ENCODE results near the gene KRT84. TPM values are rescaled to one million over a fixed set of nuclear protein-coding genes. Genes with fewer than 3 reads are reported as not detected.

Gene KRT84
- total and polyA plus RNA-seq, 9 of the 15 experiments (the other 6 are each of a cell fraction or from before 2014, with no cell fraction given): not detected

DNA sequence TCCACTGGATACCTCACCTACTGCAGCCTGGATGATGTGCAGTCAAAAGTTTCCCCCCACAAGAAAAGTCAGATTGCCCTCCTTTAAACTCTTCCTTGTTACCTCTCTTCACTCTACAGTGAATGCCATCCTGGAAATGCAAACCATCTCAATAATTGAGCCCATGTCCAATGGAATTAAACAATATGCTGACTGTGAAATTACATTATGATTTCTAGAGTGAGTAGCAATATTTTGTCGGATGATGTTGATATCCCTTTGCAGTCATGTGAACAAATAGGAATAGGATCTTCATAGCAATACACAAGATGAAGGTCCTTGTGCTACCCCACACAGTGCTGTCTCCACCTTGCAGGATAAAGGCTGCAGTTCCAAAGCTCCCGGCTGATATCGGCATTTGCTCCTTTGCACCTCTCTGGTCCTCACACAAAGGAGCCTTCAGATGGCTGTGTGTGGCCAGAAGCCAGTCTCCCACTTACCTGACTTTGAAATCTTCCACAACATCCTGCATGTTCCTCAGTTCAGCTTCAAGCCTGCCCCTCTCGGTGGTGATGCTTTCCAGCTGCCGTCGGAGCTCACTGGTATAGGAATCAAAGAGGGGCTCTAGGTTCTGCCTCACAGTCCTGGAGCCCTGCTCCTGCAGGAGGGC is 47.2 kb upstream of the KRT84 start:
- Histone ChIP-seq H3K4me1 (replicated peaks in 1 of 2; ENCODE audit: control insufficient read depth in 2 of 2, insufficient read depth in 2 of 2, low read length in 2 of 2) (no peaks in the 10 kb centered on the region), H3K9ac (ENCODE audit: insufficient read depth in 1 of 2, low read depth in 2 of 2, low read length in 2 of 2) (no peak overlapping the region), H3K36me3 (ENCODE audit: control insufficient read depth, insufficient read depth, low read length) (no peaks in the 10 kb centered on the region), H3K79me2 (ENCODE audit: control insufficient read depth, insufficient read depth, low read length) (no peaks in the 10 kb centered on the region), H3K9me1 (ENCODE audit: control insufficient read depth, insufficient read depth, low read length) (no peaks in the 10 kb centered on the region), H2AFZ (ENCODE audit: low read depth, low read length) (no peak overlapping the region), H4K20me1 (replicated peaks; ENCODE audit: control insufficient read depth, insufficient read depth, low read length) (0 out of 2 replicates have a peak, but pooled peaks cover 2% of the 10 kb centered on the region), H3K4me3 (no peak overlapping the region), H3K4me2 (ENCODE audit: insufficient read depth, low read length) (no peak overlapping the region), H3K27ac (ENCODE audit: extremely low read depth, low read depth, low read length) (no peak overlapping the region), H3K9me3 (replicated peaks; ENCODE audit: control insufficient read depth, insufficient read depth, low read depth, low read length) (no peaks in the 10 kb centered on the region), H3K27me3 (ENCODE audit: control insufficient read depth in 2 of 2, insufficient read depth in 2 of 2, low read length in 2 of 2) (peaks cover 15 to 54% of the 10 kb centered on the region in 2 experiments)
- in situ Hi-C loops (cut with MboI) (no loop called here), intact Hi-C loops (cut with micrococcal nuclease) (no loop called here)
- ChIA-PET CTCF (ENCODE audit: low intra/inter-chr PET ratio) (no interaction called here), POLR2A (no interaction called here)
- WGBS (ENCODE audit: insufficient coverage, low coverage, missing lambda C conversion rate): under 1% methylated on average over 6 of the region's 6 CpGs
- no TSS peak for BruUV-seq (replicated peaks)
- DNase-seq (ENCODE audit: extremely low read depth in 1 of 4, low spot score in 3 of 4) (no peak), ATAC-seq (no peak), FAIRE-seq (no peak)
- TF ChIP-seq, protein P1, sequence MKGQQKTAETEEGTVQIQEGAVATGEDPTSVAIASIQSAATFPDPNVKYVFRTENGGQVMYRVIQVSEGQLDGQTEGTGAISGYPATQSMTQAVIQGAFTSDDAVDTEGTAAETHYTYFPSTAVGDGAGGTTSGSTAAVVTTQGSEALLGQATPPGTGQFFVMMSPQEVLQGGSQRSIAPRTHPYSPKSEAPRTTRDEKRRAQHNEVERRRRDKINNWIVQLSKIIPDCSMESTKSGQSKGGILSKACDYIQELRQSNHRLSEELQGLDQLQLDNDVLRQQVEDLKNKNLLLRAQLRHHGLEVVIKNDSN (CRISPR knock-in tag; IDR thresholded peaks at IDR 0.05): no peak
- peak; percentile 27; the same call in 1 of the 2 replicates for TF ChIP-seq ZNF316 (IDR thresholded peaks at IDR 0.05)

DNA sequence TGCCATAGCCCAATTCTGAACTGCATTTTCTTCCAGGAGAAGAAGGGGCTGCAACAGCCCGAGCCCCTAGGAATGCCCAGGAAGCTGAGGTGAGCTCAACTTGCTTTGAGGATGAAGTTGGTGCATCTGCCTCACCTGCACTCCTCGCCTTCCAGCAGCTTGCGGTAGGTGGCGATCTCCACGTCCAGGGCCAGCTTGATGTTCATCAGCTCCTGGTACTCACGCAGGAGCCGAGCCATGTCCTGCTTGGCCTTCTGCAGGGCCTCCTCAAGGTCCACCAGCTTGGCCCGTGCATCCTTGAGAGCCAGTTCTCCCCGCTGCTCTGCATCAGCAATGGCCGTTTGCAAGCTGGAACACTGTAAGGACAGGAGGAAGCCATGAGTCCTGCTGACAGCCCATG is 42.7 kb upstream of the KRT84 start:
- no peaks in the 10 kb centered on the region for H3K9me1 ChIP-seq (ENCODE audit: control insufficient read depth, insufficient read depth, low read length)
- no peak overlapping the region for H3K9ac ChIP-seq (ENCODE audit: insufficient read depth in 1 of 2, low read depth in 2 of 2, low read length in 2 of 2)
- H3K27ac ChIP-seq (ENCODE audit: extremely low read depth, low read depth, low read length): no peak overlapping the region
- no peaks in the 10 kb centered on the region for H3K9me3 ChIP-seq (replicated peaks; ENCODE audit: control insufficient read depth, insufficient read depth, low read depth, low read length)
- in situ Hi-C loops (cut with MboI) (loop anchor here (10.0 kb wide), 1 partner anchor 757 kb away; the partner anchor contains the start of genes CSAD and ZNF740), intact Hi-C loops (cut with micrococcal nuclease) (no loop called here)
- no peak for ATAC-seq
- FAIRE-seq: no peak
- POLR2A ChIA-PET: interaction anchor here (0.5 to 0.8 kb wide), 3 partner anchors 15 to 335 kb away, joined by 3 to 4 read pairs (median 3); no protein-coding TSS in a partner anchor
- CTCF ChIA-PET (ENCODE audit: low intra/inter-chr PET ratio): no interaction called here
- H3K4me1 ChIP-seq (replicated peaks in 1 of 2; ENCODE audit: control insufficient read depth in 2 of 2, insufficient read depth in 2 of 2, low read length in 2 of 2): no peaks in the 10 kb centered on the region
- BruUV-seq (replicated peaks): no TSS peak
- H3K4me3 ChIP-seq: no peak overlapping the region
- WGBS (ENCODE audit: insufficient coverage, low coverage, missing lambda C conversion rate): 1% methylated on average over 10 of the region's 10 CpGs
- no peak overlapping the region for H2AFZ ChIP-seq (ENCODE audit: low read depth, low read length)
- 0 out of 2 replicates have a peak, but pooled peaks cover 2% of the 10 kb centered on the region for H4K20me1 ChIP-seq (replicated peaks; ENCODE audit: control insufficient read depth, insufficient read depth, low read length)
- no peaks in the 10 kb centered on the region for H3K79me2 ChIP-seq (ENCODE audit: control insufficient read depth, insufficient read depth, low read length)
- H3K36me3 ChIP-seq (ENCODE audit: control insufficient read depth, insufficient read depth, low read length): no peaks in the 10 kb centered on the region
- H3K4me2 ChIP-seq (ENCODE audit: insufficient read depth, low read length): no peak overlapping the region
- H3K27me3 ChIP-seq (ENCODE audit: control insufficient read depth in 2 of 2, insufficient read depth in 2 of 2, low read length in 2 of 2): peaks cover 6 to 48% of the 10 kb centered on the region in 2 experiments; a peak in 4 of 5 replicates
- DNase-seq (ENCODE audit: extremely low read depth in 1 of 4, low spot score in 3 of 4): peak in 1 of 4 experiments; percentile 20
- 0 out of 2 replicates have a peak, but pooled peaks have one; percentile 27 for TF ChIP-seq CTBP1 (IDR thresholded peaks at IDR 0.05; ENCODE audit: borderline replicate concordance)
- TF ChIP-seq, protein P2, sequence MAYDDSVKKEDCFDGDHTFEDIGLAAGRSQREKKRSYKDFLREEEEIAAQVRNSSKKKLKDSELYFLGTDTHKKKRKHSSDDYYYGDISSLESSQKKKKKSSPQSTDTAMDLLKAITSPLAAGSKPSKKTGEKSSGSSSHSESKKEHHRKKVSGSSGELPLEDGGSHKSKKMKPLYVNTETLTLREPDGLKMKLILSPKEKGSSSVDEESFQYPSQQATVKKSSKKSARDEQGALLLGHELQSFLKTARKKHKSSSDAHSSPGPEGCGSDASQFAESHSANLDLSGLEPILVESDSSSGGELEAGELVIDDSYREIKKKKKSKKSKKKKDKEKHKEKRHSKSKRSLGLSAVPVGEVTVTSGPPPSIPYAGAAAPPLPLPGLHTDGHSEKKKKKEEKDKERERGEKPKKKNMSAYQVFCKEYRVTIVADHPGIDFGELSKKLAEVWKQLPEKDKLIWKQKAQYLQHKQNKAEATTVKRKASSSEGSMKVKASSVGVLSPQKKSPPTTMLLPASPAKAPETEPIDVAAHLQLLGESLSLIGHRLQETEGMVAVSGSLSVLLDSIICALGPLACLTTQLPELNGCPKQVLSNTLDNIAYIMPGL (CRISPR knock-in tag; IDR thresholded peaks at IDR 0.05): no peak
- TF ChIP-seq, protein P3, sequence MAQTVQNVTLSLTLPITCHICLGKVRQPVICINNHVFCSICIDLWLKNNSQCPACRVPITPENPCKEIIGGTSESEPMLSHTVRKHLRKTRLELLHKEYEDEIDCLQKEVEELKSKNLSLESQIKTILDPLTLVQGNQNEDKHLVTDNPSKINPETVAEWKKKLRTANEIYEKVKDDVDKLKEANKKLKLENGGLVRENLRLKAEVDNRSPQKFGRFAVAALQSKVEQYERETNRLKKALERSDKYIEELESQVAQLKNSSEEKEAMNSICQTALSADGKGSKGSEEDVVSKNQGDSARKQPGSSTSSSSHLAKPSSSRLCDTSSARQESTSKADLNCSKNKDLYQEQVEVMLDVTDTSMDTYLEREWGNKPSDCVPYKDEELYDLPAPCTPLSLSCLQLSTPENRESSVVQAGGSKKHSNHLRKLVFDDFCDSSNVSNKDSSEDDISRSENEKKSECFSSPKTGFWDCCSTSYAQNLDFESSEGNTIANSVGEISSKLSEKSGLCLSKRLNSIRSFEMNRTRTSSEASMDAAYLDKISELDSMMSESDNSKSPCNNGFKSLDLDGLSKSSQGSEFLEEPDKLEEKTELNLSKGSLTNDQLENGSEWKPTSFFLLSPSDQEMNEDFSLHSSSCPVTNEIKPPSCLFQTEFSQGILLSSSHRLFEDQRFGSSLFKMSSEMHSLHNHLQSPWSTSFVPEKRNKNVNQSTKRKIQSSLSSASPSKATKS (CRISPR knock-in tag; IDR thresholded peaks at IDR 0.05): no peak
- TF ChIP-seq NELFE (IDR thresholded peaks at IDR 0.05; ENCODE audit: insufficient read depth, insufficient read length): no peak
- TF ChIP-seq, protein P4, sequence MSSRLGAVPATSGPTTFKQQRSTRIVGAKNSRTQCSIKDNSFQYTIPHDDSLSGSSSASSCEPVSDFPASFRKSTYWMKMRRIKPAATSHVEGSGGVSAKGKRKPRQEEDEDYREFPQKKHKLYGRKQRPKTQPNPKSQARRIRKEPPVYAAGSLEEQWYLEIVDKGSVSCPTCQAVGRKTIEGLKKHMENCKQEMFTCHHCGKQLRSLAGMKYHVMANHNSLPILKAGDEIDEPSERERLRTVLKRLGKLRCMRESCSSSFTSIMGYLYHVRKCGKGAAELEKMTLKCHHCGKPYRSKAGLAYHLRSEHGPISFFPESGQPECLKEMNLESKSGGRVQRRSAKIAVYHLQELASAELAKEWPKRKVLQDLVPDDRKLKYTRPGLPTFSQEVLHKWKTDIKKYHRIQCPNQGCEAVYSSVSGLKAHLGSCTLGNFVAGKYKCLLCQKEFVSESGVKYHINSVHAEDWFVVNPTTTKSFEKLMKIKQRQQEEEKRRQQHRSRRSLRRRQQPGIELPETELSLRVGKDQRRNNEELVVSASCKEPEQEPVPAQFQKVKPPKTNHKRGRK (tag; IDR thresholded peaks at IDR 0.05): no peak
